Osteoblast (primary cell): ENCODE results near the gene RAD51B. TPM values are rescaled to one million over a fixed set of nuclear protein-coding genes. Genes with fewer than 3 reads are reported as not detected.

Experiments used
- DNase-seq: peaks from one replicate; pipeline ENCODE4 v3.0.0; 2011; ENCODE audit warnings: low spot score, mixed read lengths; ENCODE audit not compliant: insufficient read length; ENCODE audit errors: missing footprints
- H2AFZ ChIP-seq: 2 replicates; pipeline ENCODE4 v1.6.0; 2011; ENCODE audit warnings: mild to moderate bottlenecking, low read length
- H3K27ac ChIP-seq: 2 replicates; pipeline ENCODE4 v1.5.1; 2011; ENCODE audit warnings: mild to moderate bottlenecking, low read depth, low read length, moderate library complexity
- H3K27me3 ChIP-seq: 2 replicates; pipeline ENCODE4 v1.6.0; 2012; ENCODE audit warnings: mild to moderate bottlenecking, control low read depth, inconsistent platforms, low read length, moderate library complexity; ENCODE audit not compliant: insufficient read depth
- H3K36me3 ChIP-seq: 2 replicates; pipeline ENCODE4 v1.5.1; 2011; ENCODE audit warnings: mild to moderate bottlenecking, low read length, control low read depth, moderate library complexity; ENCODE audit not compliant: insufficient read depth
- H3K4me1 ChIP-seq: 2 replicates; pipeline ENCODE4 v1.5.1; 2011; ENCODE audit warnings: mild to moderate bottlenecking, low read length, control low read depth, moderate library complexity; ENCODE audit not compliant: insufficient read depth
- H3K4me2 ChIP-seq: 2 replicates; pipeline ENCODE4 v1.6.0; 2011; ENCODE audit warnings: mild to moderate bottlenecking, low read length; ENCODE audit not compliant: insufficient read depth
- H3K4me3 ChIP-seq: fragments of 200-600 bp; sonication (generic); 3 replicates; pipeline ENCODE4 v1.5.1; 2012; ENCODE audit warnings: mild to moderate bottlenecking, low read length, inconsistent platforms; ENCODE audit not compliant: insufficient read depth
- H3K79me2 ChIP-seq: 2 replicates; pipeline ENCODE4 v1.6.0; 2012; ENCODE audit warnings: mild to moderate bottlenecking, low read length, control low read depth, inconsistent platforms; ENCODE audit not compliant: insufficient read depth
- H3K9me3 ChIP-seq: 2 replicates; pipeline ENCODE4 v1.5.1; 2011; ENCODE audit warnings: low read depth, low read length, control low read depth
- H4K20me1 ChIP-seq: 2 replicates; pipeline ENCODE4 v1.6.0; 2012; ENCODE audit warnings: mild to moderate bottlenecking, low read length, control low read depth; ENCODE audit not compliant: insufficient read depth
- total RNA-seq: library from RNA; depleted of rRNA; stranded (reverse); fragments of >200 nt; gene quantifications from 2 replicates; pipeline ENCODE4 v1.2.3, GENCODE V29; 2012
- TF ChIP-seq, protein P1 (sequence below): IDR thresholded peaks from 2 replicates; pipeline ENCODE4 v1.5.1; 2011; ENCODE audit warnings: mild to moderate bottlenecking, low read depth, low read length, moderate library complexity; ENCODE audit errors: extremely low read depth

The RAD51B gene
- total RNA-seq, 1 donor = 13.8 TPM

DNA sequence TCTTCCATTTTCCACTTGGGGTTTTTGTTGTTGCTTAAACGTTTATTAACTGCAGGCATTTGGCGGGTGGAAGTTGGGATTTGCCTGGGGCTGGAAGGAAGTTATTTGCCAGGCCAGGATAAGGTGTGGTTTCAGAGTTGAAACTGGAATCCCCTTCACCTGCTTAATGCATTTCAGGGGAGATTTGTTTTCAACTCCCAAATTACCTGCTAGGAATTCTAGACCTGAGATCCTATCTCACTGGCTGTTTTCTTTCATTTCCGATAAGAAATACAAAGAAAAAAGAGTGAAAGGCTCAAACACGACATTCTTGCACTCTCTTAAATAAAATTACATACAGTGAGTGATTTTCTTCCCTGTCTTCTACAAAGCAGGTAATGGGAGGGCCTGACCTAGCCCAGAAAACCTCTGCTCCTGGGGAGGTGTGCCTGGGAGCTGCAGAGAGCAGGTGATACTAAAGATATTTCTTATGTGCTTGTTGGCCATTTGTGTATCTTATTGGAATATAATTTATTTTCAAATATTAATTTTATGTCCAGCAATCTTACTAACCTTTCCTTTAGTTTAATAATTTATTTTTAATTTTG lies 695.1 kb downstream of the RAD51B start:
- Histone ChIP-seq H3K4me3 (no peak overlapping the region), H3K9me3 (no peaks in the 10 kb centered on the region), H3K79me2 (no peaks in the 10 kb centered on the region), H2AFZ (no peak overlapping the region), H3K4me2 (no peak overlapping the region), H3K36me3 (no peaks in the 10 kb centered on the region), H3K27me3 (no peaks in the 10 kb centered on the region), H3K4me1 (peaks cover 16% of the 10 kb centered on the region), H3K27ac (no peak overlapping the region), H4K20me1 (no peaks in the 10 kb centered on the region)
- TF ChIP-seq, protein P1, sequence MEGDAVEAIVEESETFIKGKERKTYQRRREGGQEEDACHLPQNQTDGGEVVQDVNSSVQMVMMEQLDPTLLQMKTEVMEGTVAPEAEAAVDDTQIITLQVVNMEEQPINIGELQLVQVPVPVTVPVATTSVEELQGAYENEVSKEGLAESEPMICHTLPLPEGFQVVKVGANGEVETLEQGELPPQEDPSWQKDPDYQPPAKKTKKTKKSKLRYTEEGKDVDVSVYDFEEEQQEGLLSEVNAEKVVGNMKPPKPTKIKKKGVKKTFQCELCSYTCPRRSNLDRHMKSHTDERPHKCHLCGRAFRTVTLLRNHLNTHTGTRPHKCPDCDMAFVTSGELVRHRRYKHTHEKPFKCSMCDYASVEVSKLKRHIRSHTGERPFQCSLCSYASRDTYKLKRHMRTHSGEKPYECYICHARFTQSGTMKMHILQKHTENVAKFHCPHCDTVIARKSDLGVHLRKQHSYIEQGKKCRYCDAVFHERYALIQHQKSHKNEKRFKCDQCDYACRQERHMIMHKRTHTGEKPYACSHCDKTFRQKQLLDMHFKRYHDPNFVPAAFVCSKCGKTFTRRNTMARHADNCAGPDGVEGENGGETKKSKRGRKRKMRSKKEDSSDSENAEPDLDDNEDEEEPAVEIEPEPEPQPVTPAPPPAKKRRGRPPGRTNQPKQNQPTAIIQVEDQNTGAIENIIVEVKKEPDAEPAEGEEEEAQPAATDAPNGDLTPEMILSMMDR = no peak
- no peak for DNase-seq

DNA sequence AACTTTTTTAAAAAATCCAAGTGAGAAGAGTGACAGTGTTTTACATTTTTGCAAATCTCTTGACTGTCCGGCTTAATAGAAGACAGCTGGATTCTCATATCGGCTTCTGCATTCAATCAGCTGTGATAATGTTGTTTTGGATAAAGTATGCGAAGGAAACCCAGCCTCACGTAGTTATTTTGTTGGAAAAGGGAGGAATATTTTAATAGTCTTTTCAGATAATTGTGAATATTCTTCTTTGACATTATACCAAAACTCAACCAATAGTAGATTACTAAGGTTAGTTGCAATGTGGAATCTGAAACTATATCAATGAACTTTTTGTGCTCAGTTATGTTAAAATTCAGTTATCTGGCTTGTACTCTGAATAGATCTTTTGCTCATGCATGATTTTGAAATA lies 696.8 kb downstream of the RAD51B start:
- TF ChIP-seq, protein P1 = no peak
- Histone ChIP-seq H3K27ac (no peak overlapping the region), H2AFZ (no peak overlapping the region), H3K9me3 (no peaks in the 10 kb centered on the region), H3K36me3 (no peaks in the 10 kb centered on the region), H3K4me1 (peaks cover 7% of the 10 kb centered on the region), H4K20me1 (no peaks in the 10 kb centered on the region), H3K4me2 (no peak overlapping the region), H3K79me2 (no peaks in the 10 kb centered on the region), H3K4me3 (no peak overlapping the region), H3K27me3 (no peaks in the 10 kb centered on the region)
- no peak for DNase-seq

- Histone ChIP-seq H3K4me1 (peaks cover 17% of the 10 kb centered on the region), H3K27me3 (no peaks in the 10 kb centered on the region), H3K27ac (no peak overlapping the region), H2AFZ (no peak overlapping the region), H3K4me2 (no peak overlapping the region), H3K79me2 (no peaks in the 10 kb centered on the region), H4K20me1 (no peaks in the 10 kb centered on the region), H3K36me3 (no peaks in the 10 kb centered on the region), H3K9me3 (no peaks in the 10 kb centered on the region), H3K4me3 (no peak overlapping the region)
- TF ChIP-seq, protein P1 = no peak
- no peak for DNase-seq
These were observed 698.6 kb downstream of the RAD51B start for GRCh38 chr14:68518166-68518565.

- Histone ChIP-seq H3K79me2 (no peaks in the 10 kb centered on the region), H4K20me1 (no peaks in the 10 kb centered on the region), H3K4me2 (no peak overlapping the region), H3K9me3 (no peaks in the 10 kb centered on the region), H2AFZ (no peak overlapping the region), H3K4me3 (no peak overlapping the region), H3K4me1 (peaks cover 20% of the 10 kb centered on the region), H3K27ac (no peak overlapping the region), H3K27me3 (no peaks in the 10 kb centered on the region), H3K36me3 (no peaks in the 10 kb centered on the region)
- no peak for DNase-seq
- TF ChIP-seq, protein P1 = no peak
These were observed 699.4 kb downstream of the RAD51B start for GRCh38 chr14:68518761-68519670.
